Measurements from ENCODE around the gene GBX1. TPM values are rescaled to one million over a fixed set of nuclear protein-coding genes. Genes with fewer than 3 reads are reported as not detected.

Gene GBX1
- total RNA-seq, 2 donors from 2014 or later = not detected

DNA sequence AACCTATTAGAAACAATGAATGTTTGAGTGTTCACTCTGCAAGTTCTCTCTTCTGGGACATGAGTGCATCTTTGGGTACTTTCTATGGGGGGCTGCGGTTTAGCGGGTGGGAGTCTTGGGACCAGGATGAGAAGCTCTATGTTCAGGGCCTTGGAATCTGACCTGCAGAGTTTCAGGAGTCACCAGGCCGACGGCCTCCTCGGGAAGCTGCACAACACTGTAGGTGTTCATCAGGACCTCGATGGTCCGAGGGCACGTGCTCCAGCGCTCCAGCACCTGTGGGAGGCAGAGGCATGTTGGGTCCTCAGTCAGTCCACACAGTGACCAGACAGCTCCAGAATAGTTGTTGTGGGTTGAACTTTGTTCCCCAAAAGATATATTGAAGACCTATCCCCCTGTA is 8.9 kb upstream of the GBX1 start:
- DNase-seq (ENCODE audit: low spot score) (no peak), ATAC-seq (ENCODE audit: insufficient number of reproducible peaks, low FRiP score, low read depth) (no peak)
- Histone ChIP-seq H3K4me1 (ENCODE audit: control insufficient read depth in 1 of 2, low read depth in 2 of 2) (peaks cover 0 to 7% of the 10 kb centered on the region in 2 donors), H3K36me3 (no peaks in the 10 kb centered on the region), H3K4me3 (no peak overlapping the region), H3K27me3 (replicated peaks; ENCODE audit: insufficient read depth) (peaks cover 4% of the 10 kb centered on the region), H3K9me3 (no peaks in the 10 kb centered on the region), H3K27ac (no peak overlapping the region)
- TF ChIP-seq, protein P1, sequence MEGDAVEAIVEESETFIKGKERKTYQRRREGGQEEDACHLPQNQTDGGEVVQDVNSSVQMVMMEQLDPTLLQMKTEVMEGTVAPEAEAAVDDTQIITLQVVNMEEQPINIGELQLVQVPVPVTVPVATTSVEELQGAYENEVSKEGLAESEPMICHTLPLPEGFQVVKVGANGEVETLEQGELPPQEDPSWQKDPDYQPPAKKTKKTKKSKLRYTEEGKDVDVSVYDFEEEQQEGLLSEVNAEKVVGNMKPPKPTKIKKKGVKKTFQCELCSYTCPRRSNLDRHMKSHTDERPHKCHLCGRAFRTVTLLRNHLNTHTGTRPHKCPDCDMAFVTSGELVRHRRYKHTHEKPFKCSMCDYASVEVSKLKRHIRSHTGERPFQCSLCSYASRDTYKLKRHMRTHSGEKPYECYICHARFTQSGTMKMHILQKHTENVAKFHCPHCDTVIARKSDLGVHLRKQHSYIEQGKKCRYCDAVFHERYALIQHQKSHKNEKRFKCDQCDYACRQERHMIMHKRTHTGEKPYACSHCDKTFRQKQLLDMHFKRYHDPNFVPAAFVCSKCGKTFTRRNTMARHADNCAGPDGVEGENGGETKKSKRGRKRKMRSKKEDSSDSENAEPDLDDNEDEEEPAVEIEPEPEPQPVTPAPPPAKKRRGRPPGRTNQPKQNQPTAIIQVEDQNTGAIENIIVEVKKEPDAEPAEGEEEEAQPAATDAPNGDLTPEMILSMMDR (IDR thresholded peaks at IDR 0.05) = no peak

DNA sequence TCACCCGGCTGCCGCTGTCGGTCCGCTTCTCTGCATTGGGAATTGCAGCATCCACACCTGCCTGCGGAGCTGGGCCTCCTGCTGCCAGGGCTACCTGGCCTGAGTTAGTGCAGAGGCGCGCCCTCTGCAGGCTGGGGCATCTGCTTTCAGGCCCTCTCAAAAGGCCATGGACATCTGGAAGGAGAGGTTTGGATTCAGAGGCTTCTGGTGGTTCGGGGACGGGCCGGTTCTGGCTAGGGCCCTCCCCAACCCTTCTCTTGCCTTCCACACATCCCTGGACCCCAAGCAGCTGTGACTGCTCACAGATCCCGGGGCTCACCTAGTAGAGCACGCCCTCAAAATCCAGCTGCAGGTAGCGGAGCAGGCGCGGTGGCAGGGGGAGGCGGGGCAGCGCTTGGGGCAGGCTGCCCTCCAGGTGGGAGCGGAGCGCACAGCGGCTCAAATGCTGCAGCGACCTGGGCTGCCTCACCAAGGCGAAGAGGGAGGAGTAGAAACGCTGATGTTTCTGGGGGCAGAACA is 8.4 kb upstream of the GBX1 start:
- H3K27ac ChIP-seq = no peak overlapping the region
- H3K4me1 ChIP-seq (ENCODE audit: control insufficient read depth in 1 of 2, low read depth in 2 of 2) = peaks cover 0 to 7% of the 10 kb centered on the region in 2 donors
- no peaks in the 10 kb centered on the region for H3K36me3 ChIP-seq
- ATAC-seq (ENCODE audit: insufficient number of reproducible peaks, low FRiP score, low read depth) = no peak
- peaks cover 4% of the 10 kb centered on the region for H3K27me3 ChIP-seq (replicated peaks; ENCODE audit: insufficient read depth)
- no peak overlapping the region for H3K4me3 ChIP-seq
- no peak for DNase-seq (ENCODE audit: low spot score)
- TF ChIP-seq, protein P1 (IDR thresholded peaks at IDR 0.05) = no peak
- H3K9me3 ChIP-seq = no peaks in the 10 kb centered on the region

DNA sequence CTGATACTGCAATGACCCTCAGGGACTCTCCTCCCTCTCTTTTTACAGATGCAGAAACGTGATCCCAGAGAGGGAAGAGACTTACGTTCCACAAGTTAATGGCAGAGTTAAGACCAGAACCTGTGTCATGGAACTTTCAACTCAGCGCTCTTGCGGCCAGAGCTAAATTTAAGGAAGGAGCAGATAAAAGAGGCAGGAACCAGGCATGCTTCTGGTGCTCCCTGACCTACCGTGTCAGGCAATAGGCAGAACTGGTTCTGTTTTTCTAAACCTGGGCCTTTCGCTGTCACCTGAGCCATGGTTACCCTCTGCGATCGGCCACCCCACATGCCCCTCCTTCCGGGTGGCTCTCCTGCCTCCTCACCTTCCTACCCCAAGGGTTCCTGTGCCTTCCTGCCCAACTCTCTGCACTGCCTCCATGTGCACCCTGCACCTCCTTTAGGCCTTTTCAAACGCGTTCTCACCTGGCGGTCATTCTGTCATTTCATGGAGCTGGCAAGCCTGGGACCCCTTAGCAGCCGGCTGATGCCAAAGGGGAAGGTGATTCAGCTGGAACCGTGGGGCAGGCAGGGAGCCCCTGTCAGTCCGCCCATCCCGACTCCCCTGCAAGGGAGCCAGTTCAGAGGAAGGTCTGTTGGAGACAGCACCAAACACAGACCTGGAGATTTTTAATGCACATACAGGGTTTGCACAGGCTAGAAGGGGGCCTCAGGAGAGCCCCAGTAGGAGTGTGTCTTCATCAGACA is 7.7 kb upstream of the GBX1 start:
- Histone ChIP-seq H3K4me3 (no peak overlapping the region), H3K9me3 (no peaks in the 10 kb centered on the region), H3K36me3 (no peaks in the 10 kb centered on the region), H3K27ac (no peak overlapping the region), H3K4me1 (ENCODE audit: control insufficient read depth in 1 of 2, low read depth in 2 of 2) (peaks cover 0 to 7% of the 10 kb centered on the region in 2 donors), H3K27me3 (replicated peaks; ENCODE audit: insufficient read depth) (peaks cover 4% of the 10 kb centered on the region)
- DNase-seq (ENCODE audit: low spot score) (no peak), ATAC-seq (ENCODE audit: insufficient number of reproducible peaks, low FRiP score, low read depth) (no peak)
- TF ChIP-seq, protein P1 (IDR thresholded peaks at IDR 0.05) = no peak

DNA sequence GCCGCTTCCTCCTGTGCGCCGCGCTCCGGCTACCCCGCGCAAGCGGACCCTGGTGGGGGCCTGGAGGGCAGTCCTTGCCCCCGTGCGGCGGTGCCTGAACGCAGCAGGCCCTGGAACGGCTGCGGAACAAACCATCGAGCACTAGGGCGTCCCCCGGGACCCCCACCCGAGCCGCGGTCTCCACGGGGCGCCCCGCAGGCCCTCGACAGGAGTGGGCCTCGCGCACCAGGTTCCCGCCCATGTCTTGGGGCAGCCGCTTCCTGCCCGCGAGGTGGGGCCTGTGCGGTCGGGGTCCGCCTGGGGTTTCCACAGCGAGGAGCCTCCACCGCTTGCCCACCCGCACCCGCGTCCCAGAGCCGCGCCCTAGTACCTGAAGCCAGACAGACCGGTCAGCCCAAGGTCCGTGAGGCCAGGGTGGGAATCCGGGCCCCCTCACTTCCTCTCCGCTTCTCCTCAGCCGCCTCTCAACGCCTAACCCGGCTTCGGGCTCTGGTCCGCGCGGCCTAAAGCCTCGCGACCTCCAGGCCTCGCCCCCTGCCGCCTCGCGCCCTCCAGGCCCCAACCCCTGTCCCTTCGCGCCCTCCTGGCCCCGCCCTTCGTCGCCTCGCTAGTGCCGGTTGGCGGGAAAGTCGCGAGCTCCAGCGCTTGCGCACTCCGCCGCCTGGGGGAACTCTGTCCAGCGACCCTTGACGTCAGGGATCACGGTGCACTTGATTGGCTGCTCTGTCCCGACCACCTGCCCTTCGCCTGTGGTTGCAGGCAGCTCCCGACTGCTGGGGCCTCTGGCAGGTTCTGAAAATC is 7.0 kb upstream of the GBX1 start:
- ATAC-seq (ENCODE audit: insufficient number of reproducible peaks, low FRiP score, low read depth) (no peak), DNase-seq (ENCODE audit: low spot score) (no peak)
- no peaks in the 10 kb centered on the region for H3K36me3 ChIP-seq
- peaks cover 0 to 7% of the 10 kb centered on the region in 2 donors for H3K4me1 ChIP-seq (ENCODE audit: control insufficient read depth in 1 of 2, low read depth in 2 of 2)
- no peaks in the 10 kb centered on the region for H3K9me3 ChIP-seq
- H3K27ac ChIP-seq = no peak overlapping the region
- H3K4me3 ChIP-seq = no peak overlapping the region
- peaks cover 4% of the 10 kb centered on the region for H3K27me3 ChIP-seq (replicated peaks; ENCODE audit: insufficient read depth)
- TF ChIP-seq, protein P1 (IDR thresholded peaks at IDR 0.05) = no peak

Measured in thoracic aorta (tissue), 2 donors.